PC-9 (cell line): Measurements from ENCODE around the gene ANAPC5. TPM values are rescaled to one million over a fixed set of nuclear protein-coding genes. Genes with fewer than 3 reads are reported as not detected.
"Not testable (repeated sequence)": the region's sequence is repeated elsewhere in the genome, so short reads cannot be mapped to it uniquely, and the experiment has no call there.

Source experiments
- BruUV-seq: library from RNA; stranded (reverse); fragments of 400-500 nt; replicated peaks from 2 replicates; lab custom pipeline; 2021; lab: Mats Ljungman, UMichigan
- CTCF ChIA-PET: fragments of 300-600 bp; sonication (Branson Sonifier 250); formaldehyde crosslinking; loops from one replicate; lab custom pipeline; 2022; ENCODE audit warnings: antibody characterized with exemption; lab: Charles Lee
- POLR2A ChIA-PET: fragments of 300-600 bp; sonication (Branson Sonifier 250); formaldehyde crosslinking; loops from one replicate; lab custom pipeline; 2022; ENCODE audit warnings: antibody characterized with exemption; ENCODE audit not compliant: unreplicated experiment; lab: Charles Lee
- DNase-seq, 2 experiments: peaks; one replicate each; pipeline versions ENCODE4 v3.0.0 to v3.0.0-alpha.2; 2015 to 2022; ENCODE audit warnings: mixed read lengths in 1 of 2
- H2AFZ ChIP-seq: fragments of 200-600 bp; sonication (generic); 2 replicates; pipeline ENCODE4 v1.8.1; 2017; ENCODE audit warnings: antibody characterized with exemption
- H3F3A ChIP-seq: fragments of 200-600 bp; sonication (generic); 2 replicates; pipeline ENCODE4 v1.8.1; 2017; ENCODE audit warnings: antibody characterized with exemption, mild to moderate bottlenecking, low read depth; ENCODE audit not compliant: insufficient read depth
- H3K27ac ChIP-seq: fragments of 200-600 bp; sonication (generic); 2 replicates; pipeline ENCODE4 v1.6.1; 2016; ENCODE audit warnings: mixed run types
- H3K27me3 ChIP-seq: fragments of 200-600 bp; sonication (generic); 2 replicates; pipeline ENCODE4 v1.6.1; 2016; ENCODE audit warnings: low read depth, mixed run types; ENCODE audit not compliant: insufficient read depth
- H3K36me3 ChIP-seq: fragments of 200-600 bp; sonication (generic); 2 replicates; pipeline ENCODE4 v1.6.1; 2016; ENCODE audit warnings: low read depth, mixed run types
- H3K4me1 ChIP-seq: fragments of 200-600 bp; sonication (generic); replicated peaks from 2 replicates; pipeline ENCODE4 v1.6.1; 2016; ENCODE audit warnings: mixed run types; ENCODE audit not compliant: insufficient read depth
- H3K4me2 ChIP-seq: fragments of 200-600 bp; sonication (generic); 2 replicates; pipeline ENCODE4 v1.6.1; 2017; ENCODE audit warnings: mixed run types
- H3K4me3 ChIP-seq: fragments of 200-600 bp; sonication (generic); 2 replicates; pipeline ENCODE4 v1.6.1; 2016; ENCODE audit warnings: mixed run types
- H3K79me2 ChIP-seq: fragments of 200-600 bp; sonication (generic); 2 replicates; pipeline ENCODE4 v1.6.1; 2017; ENCODE audit warnings: low read depth, mixed run types
- H3K9me2 ChIP-seq: fragments of 200-600 bp; sonication (generic); 2 replicates; pipeline ENCODE4 v1.8.1; 2017; ENCODE audit warnings: mild to moderate bottlenecking; ENCODE audit not compliant: insufficient read depth
- H3K9me3 ChIP-seq: fragments of 200-600 bp; sonication (generic); 2 replicates; pipeline ENCODE4 v1.8.1; 2016; ENCODE audit warnings: low read depth; ENCODE audit not compliant: insufficient read depth
- H4K20me1 ChIP-seq: fragments of 200-600 bp; sonication (generic); 2 replicates; pipeline ENCODE4 v1.8.1; 2017; ENCODE audit not compliant: insufficient read depth
- CTCF ChIP-seq: fragments of 200-600 bp; sonication (generic); conservative IDR thresholded peaks from 2 replicates; pipeline ENCODE4 v1.6.1; 2017; ENCODE audit warnings: mixed run types, antibody characterized with exemption, mild to moderate bottlenecking, moderate library complexity
- EZH2 ChIP-seq: fragments of 200-600 bp; sonication (generic); IDR thresholded peaks from 2 replicates; pipeline ENCODE4 v1.8.0; 2017; ENCODE audit warnings: antibody characterized with exemption, low read depth
- intact Hi-C: fragments of 100-400 bp; cut with micrococcal nuclease; formaldehyde crosslinking; loops from one replicate; pipeline ENCODE4 v1.10.0; 2022; ENCODE audit not compliant: unreplicated experiment
- total RNA-seq: library from RNA; stranded (reverse); gene quantifications from 2 replicates; pipeline ENCODE4 v1.2.3, GENCODE V29; 2021

The ANAPC5 gene
- total RNA-seq, 1 experiment from 2014 or later = 93.6 TPM

- H2AFZ ChIP-seq = no peak overlapping the region
- no peak for DNase-seq
- no peaks in the 10 kb centered on the region for H3K9me3 ChIP-seq
- H3K27ac ChIP-seq = no peak overlapping the region
- H3F3A ChIP-seq = no peaks in the 10 kb centered on the region; the same call in 1 of the 2 replicates
- H3K79me2 ChIP-seq = no peaks in the 10 kb centered on the region
- no peak for TF ChIP-seq CTCF
- H3K36me3 ChIP-seq = no peaks in the 10 kb centered on the region
- no peak overlapping the region for H3K4me2 ChIP-seq
- CTCF ChIA-PET = no interaction called here
- BruUV-seq = no TSS peak
- H4K20me1 ChIP-seq = no peaks in the 10 kb centered on the region
- intact Hi-C loops = no loop called here
- no peak overlapping the region for H3K4me3 ChIP-seq
- H3K4me1 ChIP-seq = no peaks in the 10 kb centered on the region
- H3K27me3 ChIP-seq = no peaks in the 10 kb centered on the region
- no peaks in the 10 kb centered on the region for H3K9me2 ChIP-seq
- POLR2A ChIA-PET = no interaction called here
Observed at GRCh38 chr12:121283388-121283787, 68.8 kb downstream of the ANAPC5 start.

- H3K4me3 ChIP-seq, H3F3A ChIP-seq, H3K79me2 ChIP-seq, intact Hi-C loops, H3K27me3 ChIP-seq, H3K9me3 ChIP-seq, H3K4me1 ChIP-seq, H3K36me3 ChIP-seq, DNase-seq, H4K20me1 ChIP-seq, POLR2A ChIA-PET, BruUV-seq, H2AFZ ChIP-seq, H3K4me2 ChIP-seq, H3K27ac ChIP-seq, H3K9me2 ChIP-seq, CTCF ChIA-PET: not testable (repeated sequence)
Observed at GRCh38 chr12:121282910-121283309, 69.3 kb downstream of the ANAPC5 start.

GRCh38 chr12:121282072-121282742, 70.0 kb downstream of the ANAPC5 start:
- no peaks in the 10 kb centered on the region for H3K27me3 ChIP-seq
- H3F3A ChIP-seq = peaks cover 7% of the 10 kb centered on the region
- DNase-seq = no peak
- intact Hi-C loops = no loop called here
- H3K4me1 ChIP-seq = peaks cover 2% of the 10 kb centered on the region
- no peaks in the 10 kb centered on the region for H3K36me3 ChIP-seq
- H2AFZ ChIP-seq = no peak overlapping the region
- no peaks in the 10 kb centered on the region for H4K20me1 ChIP-seq
- BruUV-seq = no TSS peak
- ChIA-PET POLR2A (no interaction called here), CTCF (no interaction called here)
- H3K4me2 ChIP-seq = no peak overlapping the region
- H3K79me2 ChIP-seq = no peaks in the 10 kb centered on the region
- no peak for TF ChIP-seq CTCF
- no peak for TF ChIP-seq EZH2
- H3K9me2 ChIP-seq = no peaks in the 10 kb centered on the region
- no peak overlapping the region for H3K4me3 ChIP-seq
- H3K9me3 ChIP-seq = no peaks in the 10 kb centered on the region
- no peak overlapping the region for H3K27ac ChIP-seq

GRCh38 chr12:121281116-121281515, 71.1 kb downstream of the ANAPC5 start:
- DNase-seq, H3K27me3 ChIP-seq, POLR2A ChIA-PET, BruUV-seq, intact Hi-C loops, H3K9me3 ChIP-seq, H3K4me3 ChIP-seq, H3K9me2 ChIP-seq, H3F3A ChIP-seq, H3K36me3 ChIP-seq, H2AFZ ChIP-seq, CTCF ChIA-PET, H3K79me2 ChIP-seq, H3K4me2 ChIP-seq, H4K20me1 ChIP-seq, H3K27ac ChIP-seq: not testable (repeated sequence)
- H3K4me1 ChIP-seq = peaks cover 12% of the 10 kb centered on the region

- H3K4me2 ChIP-seq, H3K27ac ChIP-seq, DNase-seq, H3K4me3 ChIP-seq, H3K9me2 ChIP-seq, intact Hi-C loops, POLR2A ChIA-PET, H4K20me1 ChIP-seq, H3F3A ChIP-seq, H3K27me3 ChIP-seq, H2AFZ ChIP-seq, H3K36me3 ChIP-seq, BruUV-seq, CTCF ChIA-PET, H3K9me3 ChIP-seq, H3K79me2 ChIP-seq: not testable (repeated sequence)
- peaks cover 12% of the 10 kb centered on the region for H3K4me1 ChIP-seq
Observed at GRCh38 chr12:121280531-121280930, 71.7 kb downstream of the ANAPC5 start.
